ENCODE data around the gene PINK1. TPM values are rescaled to one million over a fixed set of nuclear protein-coding genes. Genes with fewer than 3 reads are reported as not detected.

The PINK1 gene
- total RNA-seq, 1 experiment from 2014 or later = 17.0 TPM

- H3K23ac ChIP-seq (ENCODE audit: insufficient read length, low read depth, low read length) = no peak overlapping the region
- peaks cover 0 to 11% (median 10%) of the 10 kb centered on the region in 3 experiments; a peak in 4 of 7 replicates for H3K36me3 Mint-ChIP-seq (ENCODE audit: insufficient read depth in 1 of 3, low read depth in 3 of 3)
- H3K79me2 ChIP-seq (ENCODE audit: insufficient read depth, low read length) = no peaks in the 10 kb centered on the region
- H3T11ph ChIP-seq (ENCODE audit: low read length) = no peak overlapping the region
- DNase-seq = peak; percentile 78
- H3K4ac ChIP-seq (ENCODE audit: low read depth, low read length) = no peak overlapping the region
- TF ChIP-seq, protein P1, sequence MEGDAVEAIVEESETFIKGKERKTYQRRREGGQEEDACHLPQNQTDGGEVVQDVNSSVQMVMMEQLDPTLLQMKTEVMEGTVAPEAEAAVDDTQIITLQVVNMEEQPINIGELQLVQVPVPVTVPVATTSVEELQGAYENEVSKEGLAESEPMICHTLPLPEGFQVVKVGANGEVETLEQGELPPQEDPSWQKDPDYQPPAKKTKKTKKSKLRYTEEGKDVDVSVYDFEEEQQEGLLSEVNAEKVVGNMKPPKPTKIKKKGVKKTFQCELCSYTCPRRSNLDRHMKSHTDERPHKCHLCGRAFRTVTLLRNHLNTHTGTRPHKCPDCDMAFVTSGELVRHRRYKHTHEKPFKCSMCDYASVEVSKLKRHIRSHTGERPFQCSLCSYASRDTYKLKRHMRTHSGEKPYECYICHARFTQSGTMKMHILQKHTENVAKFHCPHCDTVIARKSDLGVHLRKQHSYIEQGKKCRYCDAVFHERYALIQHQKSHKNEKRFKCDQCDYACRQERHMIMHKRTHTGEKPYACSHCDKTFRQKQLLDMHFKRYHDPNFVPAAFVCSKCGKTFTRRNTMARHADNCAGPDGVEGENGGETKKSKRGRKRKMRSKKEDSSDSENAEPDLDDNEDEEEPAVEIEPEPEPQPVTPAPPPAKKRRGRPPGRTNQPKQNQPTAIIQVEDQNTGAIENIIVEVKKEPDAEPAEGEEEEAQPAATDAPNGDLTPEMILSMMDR (conservative IDR thresholded peaks at IDR 0.05) = no peak
- H3K4me3 Mint-ChIP-seq = peak overlapping the region; percentile 79 to 92
- no peak overlapping the region; a peak in 1 of 7 replicates for H3K27ac Mint-ChIP-seq
- H2BK5ac ChIP-seq (ENCODE audit: insufficient read length, low read length) = no peak overlapping the region
- no peaks in the 10 kb centered on the region for H3K27me3 ChIP-seq (ENCODE audit: insufficient read depth, low read length)
- peaks cover 9% of the 10 kb centered on the region for H3K23me2 ChIP-seq (ENCODE audit: insufficient read length, low read depth, low read length, poor library complexity, severe bottlenecking)
- no peak overlapping the region for H2BK15ac ChIP-seq (ENCODE audit: low read depth, low read length)
- H2BK12ac ChIP-seq (ENCODE audit: insufficient read length, low read depth, low read length) = no peak overlapping the region
- no CpG with 5 or more reads among the region's 4 CpGs for WGBS (ENCODE audit: extremely low coverage, insufficient read length, low lambda C conversion rate)
- no peaks in the 10 kb centered on the region for H4K20me1 ChIP-seq (ENCODE audit: control insufficient read depth, insufficient read depth, insufficient read length)
- no peaks in the 10 kb centered on the region; a peak in 1 of 5 replicates for H3K9me3 Mint-ChIP-seq
- no peaks in the 10 kb centered on the region for H3K4me1 ChIP-seq (ENCODE audit: insufficient read depth, low read length)
- peaks cover 12 to 16% of the 10 kb centered on the region in 2 experiments for H3K4me1 Mint-ChIP-seq
- no peak overlapping the region for H4K8ac ChIP-seq (replicated peaks; ENCODE audit: insufficient read length, low read depth, low read length)
- H2BK20ac ChIP-seq (ENCODE audit: low read depth, low read length, poor library complexity, severe bottlenecking) = no peak overlapping the region
- H3K56ac ChIP-seq (ENCODE audit: insufficient read length, low read depth, low read length) = no peak overlapping the region
- H4K91ac ChIP-seq (ENCODE audit: insufficient read length, low read depth, low read length) = no peak overlapping the region
- no peak overlapping the region for H3K14ac ChIP-seq (ENCODE audit: insufficient read depth, low read length)
- no peak overlapping the region for H2BK120ac ChIP-seq (ENCODE audit: low read depth, low read length, poor library complexity, severe bottlenecking)
- peaks cover 2% of the 10 kb centered on the region for H3K9me3 ChIP-seq (ENCODE audit: control insufficient read depth, low read depth, low read length)
- H3K27me3 Mint-ChIP-seq (ENCODE audit: low read depth) = no peaks in the 10 kb centered on the region; the same call in 1 of the 2 replicates
- H3K79me1 ChIP-seq (ENCODE audit: insufficient read depth, low read depth, low read length, poor library complexity, severe bottlenecking) = no peaks in the 10 kb centered on the region
- no peak overlapping the region for H2AFZ ChIP-seq (ENCODE audit: low read length)
- no peak overlapping the region for H2AK5ac ChIP-seq (ENCODE audit: insufficient read length, low read length)
- no peak overlapping the region for H4K5ac ChIP-seq (ENCODE audit: insufficient read length, low read depth, low read length)
- peak overlapping the region; percentile 95 for H3K4me2 ChIP-seq (ENCODE audit: insufficient read depth, insufficient read length, low read length)
- no peak overlapping the region for H3K18ac ChIP-seq (ENCODE audit: insufficient read length, low read depth, low read length)
- H3K9ac ChIP-seq (ENCODE audit: extremely low read depth, insufficient read length, low read length) = no peak overlapping the region
- H3K27ac ChIP-seq (ENCODE audit: insufficient read length, low read depth, low read length) = no peak overlapping the region
Measured at GRCh38 chr1:20634594-20635084, 1.4 kb downstream of the PINK1 start.
